Posterior vena cava (tissue), 2 donors: ENCODE data around the gene MAD1L1. TPM values are rescaled to one million over a fixed set of nuclear protein-coding genes. Genes with fewer than 3 reads are reported as not detected.
"Not testable (repeated sequence)": the region's sequence is repeated elsewhere in the genome, so short reads cannot be mapped to it uniquely, and the experiment has no call there.

ENCODE experiments used
- DNase-seq: peaks from one replicate; pipeline ENCODE4 v3.0.0-alpha.2; 2020; ENCODE audit warnings: low spot score
- intact Hi-C, 2 donors: fragments of 100-400 bp; cut with DNase I; formaldehyde crosslinking; loops; one replicate each; pipeline versions ENCODE4 v1.14.1 to v1.14.2; 2022 to 2023
- total RNA-seq, 2 donors: library from RNA; stranded (reverse); fragmentation: NEBNext Ultra II Directional; extraction: Animal tissue kit (Norgen Biotek cat#: 25700); gene quantifications; one replicate each; pipeline ENCODE4 v1.2.1, GENCODE V29; 2021
- donor health status: DM: yes; HTN: yes; CAD: no.
- donor health status: DM: yes; HTN: yes; CAD: no.

The MAD1L1 gene
- total RNA-seq, 2 donors from 2014 or later, result 17.3 to 24.7 TPM

GRCh38 chr7:1971946-1972654, 260.6 kb downstream of the MAD1L1 start:
- DNase-seq, result peak; percentile 53
- intact Hi-C loops, result no loop called here

GRCh38 chr7:1970895-1971294, 261.9 kb downstream of the MAD1L1 start:
- intact Hi-C loops, result no loop called here
- DNase-seq, result peak; percentile 49

- intact Hi-C loops, DNase-seq: not testable (repeated sequence)
Measured at GRCh38 chr7:1970285-1970660, 262.5 kb downstream of the MAD1L1 start.

GRCh38 chr7:1969459-1970284, 263.1 kb downstream of the MAD1L1 start:
- intact Hi-C loops, result no loop called here
- no peak for DNase-seq

- peak; percentile 72 for DNase-seq
- intact Hi-C loops, result no loop called here
Measured at GRCh38 chr7:1968397-1969111, 264.2 kb downstream of the MAD1L1 start.

- intact Hi-C loops, result no loop called here
- DNase-seq, result peak; percentile 72
Measured at GRCh38 chr7:1967512-1968396, 265.0 kb downstream of the MAD1L1 start.

- DNase-seq, result peak; percentile 55
Measured at GRCh38 chr7:1966631-1967200, 266.0 kb downstream of the MAD1L1 start.

GRCh38 chr7:1965579-1966294, 267.0 kb downstream of the MAD1L1 start:
- DNase-seq, result peak; percentile 72
- intact Hi-C loops, result no loop called here

More at GRCh38 chr7:1966631-1967200, 266.0 kb downstream of the MAD1L1 start:
- intact Hi-C loops, result no loop called here

GRCh38 chr7:1964913-1965578, 267.7 kb downstream of the MAD1L1 start:
- peak; percentile 71 for DNase-seq
- intact Hi-C loops, result no loop called here

GRCh38 chr7:1964211-1964912, 268.4 kb downstream of the MAD1L1 start:
- intact Hi-C loops, result no loop called here

GRCh38 chr7:1963575-1963974, 269.2 kb downstream of the MAD1L1 start:
- DNase-seq, result peak; percentile 62
- intact Hi-C loops, result no loop called here

More at GRCh38 chr7:1964211-1964912, 268.4 kb downstream of the MAD1L1 start:
- peak; percentile 49 for DNase-seq

- intact Hi-C loops, result no loop called here
- no peak for DNase-seq
Measured at GRCh38 chr7:1961701-1962276, 271.0 kb downstream of the MAD1L1 start.

GRCh38 chr7:1959305-1959704, 273.4 kb downstream of the MAD1L1 start:
- no peak for DNase-seq
- intact Hi-C loops, result no loop called here

GRCh38 chr7:1957471-1958225, 275.1 kb downstream of the MAD1L1 start:
- no peak for DNase-seq
- intact Hi-C loops, result no loop called here

- intact Hi-C loops, result no loop called here
Measured at GRCh38 chr7:1956611-1957470, 275.9 kb downstream of the MAD1L1 start.

More at GRCh38 chr7:1956611-1957470, 275.9 kb downstream of the MAD1L1 start:
- DNase-seq, result no peak
